GM18907 (cell line): Measurements from ENCODE around the gene AGFG2.
"Not testable (repeated sequence)": the region's sequence is repeated elsewhere in the genome, so short reads cannot be mapped to it uniquely, and the experiment has no call there.

ENCODE experiments used
- ATAC-seq: cut with Tn5 transposase; IDR thresholded peaks from one replicate; pipeline ENCODE4 v1.9.1; 2021; ENCODE audit warnings: mild to moderate bottlenecking, moderate library complexity; ENCODE audit not compliant: unreplicated experiment

The AGFG2 gene, protein sequence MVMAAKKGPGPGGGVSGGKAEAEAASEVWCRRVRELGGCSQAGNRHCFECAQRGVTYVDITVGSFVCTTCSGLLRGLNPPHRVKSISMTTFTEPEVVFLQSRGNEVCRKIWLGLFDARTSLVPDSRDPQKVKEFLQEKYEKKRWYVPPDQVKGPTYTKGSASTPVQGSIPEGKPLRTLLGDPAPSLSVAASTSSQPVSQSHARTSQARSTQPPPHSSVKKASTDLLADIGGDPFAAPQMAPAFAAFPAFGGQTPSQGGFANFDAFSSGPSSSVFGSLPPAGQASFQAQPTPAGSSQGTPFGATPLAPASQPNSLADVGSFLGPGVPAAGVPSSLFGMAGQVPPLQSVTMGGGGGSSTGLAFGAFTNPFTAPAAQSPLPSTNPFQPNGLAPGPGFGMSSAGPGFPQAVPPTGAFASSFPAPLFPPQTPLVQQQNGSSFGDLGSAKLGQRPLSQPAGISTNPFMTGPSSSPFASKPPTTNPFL

DNA sequence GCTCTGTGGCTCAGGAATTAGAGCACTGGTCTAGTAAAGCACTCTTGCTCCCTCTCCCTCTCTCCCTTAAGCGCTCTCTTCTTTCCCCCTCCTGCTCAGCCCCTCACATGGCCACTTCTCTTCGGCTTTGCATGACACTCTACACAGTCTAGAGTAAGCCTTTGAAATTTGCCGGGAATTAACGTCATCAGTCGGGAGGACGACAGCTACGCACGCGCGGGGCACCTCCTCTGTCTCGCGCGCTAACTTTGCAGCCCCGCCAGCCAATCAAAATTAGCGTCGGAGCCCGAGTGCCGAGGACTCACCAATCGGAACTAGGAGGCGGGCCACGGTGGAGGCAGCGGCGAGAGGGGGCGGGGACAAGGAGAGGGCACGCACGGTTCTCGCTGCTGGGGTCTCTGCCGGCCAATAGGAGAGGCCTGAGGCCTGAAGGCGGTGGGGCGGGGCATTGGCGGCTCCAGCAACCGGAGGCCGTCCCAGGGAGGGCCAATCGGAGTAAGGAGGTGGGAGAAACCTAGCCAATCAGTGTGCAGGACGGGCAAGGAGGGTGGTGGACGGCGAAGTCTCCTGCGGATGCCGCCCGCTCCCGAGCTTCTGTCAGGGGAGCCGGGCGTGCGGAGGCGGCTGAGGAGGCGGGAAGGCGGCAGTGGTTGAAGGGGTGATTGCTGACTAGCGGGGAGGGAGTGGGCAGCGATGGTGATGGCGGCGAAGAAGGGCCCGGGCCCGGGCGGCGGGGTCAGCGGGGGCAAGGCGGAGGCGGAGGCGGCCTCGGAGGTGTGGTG is at the start of gene AGFG2:
Gene AGFG2, plus strand, starts transcription at position 550 of the 782 bp plus-strand sequence. Its CDS starts 144 bp downstream, at position 694.
- ATAC-seq, result peak; percentile 96

DNA sequence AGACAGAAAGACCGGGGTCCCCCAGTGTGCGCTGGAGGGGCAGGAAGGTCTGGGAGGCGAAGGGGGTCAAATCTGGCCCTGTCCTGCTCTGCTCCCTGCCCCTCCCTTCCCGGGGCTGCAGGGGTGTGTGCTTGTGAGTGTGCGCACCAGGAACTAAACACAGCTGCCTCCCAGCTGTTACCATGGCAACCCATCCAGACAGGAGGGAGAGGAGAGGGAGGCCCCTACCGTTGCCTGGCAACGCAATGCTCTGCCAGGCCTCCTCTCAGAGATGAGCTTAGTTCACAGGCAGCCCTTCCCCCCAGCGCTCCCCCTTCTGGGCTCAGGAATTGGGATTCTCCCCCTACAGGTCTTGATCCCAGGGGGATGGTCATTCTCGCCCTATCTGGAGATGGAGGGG is 49.2 kb upstream of the AGFG2 start:
- no peak for ATAC-seq

DNA sequence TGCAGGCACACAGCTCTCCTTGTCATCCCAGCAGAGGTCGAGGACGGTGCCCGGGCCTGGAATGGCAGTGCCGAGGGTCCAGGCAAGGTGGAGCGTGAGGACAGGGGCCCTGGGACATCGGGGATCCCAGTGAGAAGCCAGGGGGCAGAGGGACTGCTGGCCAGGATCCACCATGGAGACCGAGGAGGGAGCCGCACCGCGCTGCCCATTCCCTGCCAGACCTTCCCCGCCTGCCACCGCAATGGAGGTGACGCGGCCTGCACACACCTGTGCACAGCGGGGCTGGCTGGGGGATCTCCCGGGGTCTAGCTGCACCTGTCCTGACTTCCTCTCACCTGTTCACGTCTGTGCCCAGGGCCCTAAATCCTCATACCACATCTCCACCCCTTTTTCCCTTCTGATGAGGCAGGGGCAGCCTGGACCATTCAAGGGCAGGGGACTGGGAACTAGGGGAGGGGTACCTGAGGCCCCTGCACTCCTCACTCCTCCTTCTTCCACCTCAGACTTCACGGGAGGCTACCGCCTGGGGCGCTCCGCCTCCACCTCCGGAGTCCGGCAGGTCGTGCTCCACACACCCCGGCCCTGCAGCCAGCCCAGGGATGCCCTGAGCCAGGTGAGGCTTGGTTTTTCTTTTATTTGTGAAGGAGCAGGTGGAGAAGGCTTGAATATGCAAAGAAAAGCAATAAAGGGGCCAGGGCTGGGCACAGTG is 48.4 kb upstream of the AGFG2 start:
- no peak for ATAC-seq

DNA sequence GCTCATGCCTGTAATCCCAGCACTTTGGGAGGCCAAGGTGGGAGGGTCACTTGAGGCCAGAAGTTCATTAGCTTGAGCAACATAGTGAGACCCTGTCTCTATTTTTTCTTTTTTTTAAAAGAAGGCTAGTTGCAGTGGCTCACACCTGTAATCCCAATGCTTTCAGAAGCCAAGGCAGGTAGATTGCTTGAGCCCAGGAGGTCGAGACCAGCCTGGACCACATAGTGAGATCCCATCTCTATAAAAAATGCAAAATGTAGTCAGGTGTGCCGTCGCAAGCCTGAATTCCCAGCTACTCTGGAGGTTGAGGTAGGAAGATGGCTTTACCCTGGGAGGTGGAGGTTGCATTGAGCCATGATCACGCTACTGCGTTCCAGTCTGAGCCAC is 47.8 kb upstream of the AGFG2 start:
- ATAC-seq, result no peak

DNA sequence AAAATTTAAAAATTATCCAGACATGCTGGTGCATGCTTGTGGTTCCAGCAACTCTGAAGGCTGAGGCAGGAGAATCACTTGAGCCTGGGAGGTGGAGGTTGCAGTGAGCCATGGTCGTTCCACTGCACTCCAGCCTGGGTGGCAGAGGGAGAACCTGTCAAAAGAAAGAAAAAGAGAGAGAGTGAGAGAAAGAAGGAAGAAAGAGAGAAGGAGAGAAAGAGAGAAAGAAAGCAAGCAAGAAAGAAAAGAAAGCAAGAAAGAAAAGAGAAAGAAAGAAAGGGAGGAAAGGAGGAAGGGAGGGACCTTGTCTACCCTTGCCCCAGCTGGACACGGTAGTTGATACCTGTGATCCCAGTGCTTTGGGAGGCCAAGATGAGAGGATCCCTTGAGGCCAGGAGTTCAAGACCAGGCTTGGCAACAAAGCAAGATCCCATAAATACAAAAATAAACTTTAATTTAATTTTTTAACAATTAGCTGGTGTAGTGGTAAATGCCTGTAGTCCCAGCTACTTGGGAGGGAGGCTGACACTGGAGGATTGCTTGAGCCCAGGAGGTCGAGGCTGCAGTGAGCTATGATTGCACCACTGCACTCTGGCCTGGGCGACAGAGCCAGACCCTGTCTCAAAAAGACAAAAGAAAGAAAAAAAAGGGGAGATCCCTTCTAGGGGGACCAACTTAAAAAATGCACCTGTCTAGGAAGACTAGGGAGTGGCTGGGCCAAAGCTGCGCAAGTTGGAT is 46.1 kb upstream of the AGFG2 start:
- no peak for ATAC-seq

DNA sequence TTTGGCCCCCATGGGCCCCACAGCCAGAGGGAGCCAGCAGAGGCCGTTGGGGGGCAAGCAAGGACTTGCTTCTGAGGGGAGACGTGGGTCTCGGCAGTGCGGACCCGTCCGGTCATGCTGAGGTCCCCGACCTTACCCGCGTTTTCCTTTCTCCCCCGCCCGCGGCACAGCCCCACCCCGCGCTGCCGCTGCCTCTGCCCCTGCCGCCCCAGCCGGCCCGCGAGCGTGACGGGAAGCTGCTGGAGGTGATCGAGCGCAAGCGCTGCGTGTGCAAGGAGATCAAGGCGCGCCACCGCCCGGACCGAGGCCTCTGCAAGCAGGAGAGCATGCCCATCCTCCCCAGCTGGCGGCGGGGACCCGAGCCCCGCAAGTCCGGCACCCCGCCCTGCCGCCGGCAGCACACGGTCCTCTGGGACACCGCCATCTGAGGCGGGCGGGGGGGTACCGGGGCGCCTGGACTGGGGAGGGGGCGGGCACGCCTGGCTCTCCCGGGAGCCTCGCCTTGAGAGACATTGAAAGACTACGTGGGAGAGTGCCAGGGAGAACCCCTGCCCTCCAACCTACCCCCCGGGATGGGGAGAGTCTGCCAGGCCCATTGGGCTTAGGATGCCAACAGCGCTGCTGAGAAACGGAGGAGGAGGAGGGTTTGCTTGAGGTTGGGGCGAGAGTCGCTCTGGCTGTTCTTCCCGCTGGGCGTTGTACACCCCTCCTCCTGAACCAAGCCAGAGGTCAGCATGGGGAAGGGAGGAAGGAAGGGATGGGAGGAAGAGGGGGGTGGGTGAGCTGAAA is 45.3 kb upstream of the AGFG2 start:
- ATAC-seq, result no peak

DNA sequence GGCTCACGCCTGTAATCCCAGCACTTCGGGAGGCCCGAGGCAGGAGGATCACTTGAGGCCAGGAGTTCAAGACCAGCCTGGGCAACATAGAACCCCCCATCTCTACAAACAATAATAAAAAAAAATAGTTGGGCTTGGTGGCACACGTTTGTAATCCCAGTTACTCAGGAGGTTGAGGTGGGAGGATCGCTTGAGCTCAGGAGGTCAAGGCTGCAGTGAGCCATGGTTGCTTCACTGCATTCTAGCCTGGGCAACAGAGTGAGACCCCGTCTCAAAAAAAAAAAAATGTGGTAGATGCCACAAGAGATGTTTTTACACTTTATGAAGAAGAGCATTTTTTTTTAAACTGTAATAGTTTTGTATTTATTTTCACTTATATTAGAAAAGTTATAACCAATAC is 42.5 kb upstream of the AGFG2 start:
- ATAC-seq, result no peak

DNA sequence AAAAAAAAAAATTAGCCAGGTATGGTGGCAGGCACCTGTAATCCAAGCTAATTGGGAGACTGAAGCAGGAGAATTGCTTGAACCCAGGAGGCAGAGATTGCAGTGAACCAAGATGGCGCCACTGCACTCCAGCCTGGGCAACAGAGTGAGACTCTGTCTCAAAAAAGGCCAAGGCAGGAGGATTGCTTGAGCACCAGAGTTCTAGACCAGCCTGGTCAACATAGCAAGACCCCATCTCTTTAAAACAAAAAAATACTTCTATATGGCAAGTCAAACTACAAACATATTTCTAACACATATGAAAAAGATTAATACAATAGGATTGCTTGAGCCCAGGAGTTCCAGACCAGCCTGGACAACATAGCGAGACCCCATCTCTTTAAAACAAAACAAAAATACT is 38.3 kb upstream of the AGFG2 start:
- not testable (repeated sequence) for ATAC-seq

DNA sequence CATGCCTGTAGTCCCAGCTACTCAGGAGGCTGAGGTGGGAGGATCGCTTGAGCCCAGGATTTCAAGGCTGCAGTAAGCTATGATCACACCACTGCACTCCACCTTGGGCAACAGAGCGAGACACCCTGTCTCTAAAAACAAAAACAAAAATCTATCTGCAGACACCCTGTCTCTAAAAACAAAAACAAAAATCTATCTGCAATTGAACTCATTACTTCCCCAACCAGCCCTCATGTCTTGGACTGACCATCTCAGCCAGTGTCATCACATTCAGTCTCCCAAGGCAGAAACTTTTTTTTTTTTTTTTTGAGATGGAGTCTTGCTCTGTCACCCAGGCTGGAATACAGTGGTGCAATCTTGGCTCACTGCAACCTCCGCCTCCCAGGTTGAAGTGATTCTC is 35.0 kb upstream of the AGFG2 start:
- not testable (repeated sequence) for ATAC-seq

DNA sequence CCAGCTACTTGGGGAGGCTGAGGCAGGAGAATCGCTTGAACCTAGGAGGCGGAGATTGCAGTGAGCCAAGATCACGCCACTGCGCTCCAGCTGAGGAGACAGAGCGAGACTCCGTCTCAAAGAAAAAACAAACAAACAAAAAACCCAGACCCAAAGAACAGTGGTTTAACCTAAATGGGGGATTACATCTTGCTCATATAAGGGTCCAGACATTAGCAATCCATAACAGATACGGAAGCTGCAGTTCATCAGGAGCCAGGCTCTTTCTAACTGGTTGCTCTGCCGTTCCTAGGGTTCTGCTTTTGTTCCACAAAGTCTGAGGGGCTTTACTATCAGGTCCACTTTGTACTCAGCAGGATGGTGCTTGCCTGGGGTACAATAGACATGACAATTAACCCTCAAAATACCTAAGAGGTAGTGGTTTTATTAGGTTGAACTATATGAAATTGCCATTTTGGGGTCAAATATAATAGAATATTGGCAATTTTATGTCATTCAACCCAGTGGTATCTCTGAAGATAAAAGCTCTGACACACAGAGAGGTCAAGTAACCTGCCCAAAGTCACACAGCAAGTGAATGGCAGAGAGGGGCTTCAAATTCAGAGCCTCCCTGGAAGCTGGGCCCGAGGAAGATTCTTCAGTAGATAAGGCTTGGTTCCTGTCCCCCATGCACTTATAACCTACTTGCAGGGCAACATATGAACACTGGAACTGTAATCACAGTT is 34.0 kb upstream of the AGFG2 start:
- ATAC-seq, result no peak

DNA sequence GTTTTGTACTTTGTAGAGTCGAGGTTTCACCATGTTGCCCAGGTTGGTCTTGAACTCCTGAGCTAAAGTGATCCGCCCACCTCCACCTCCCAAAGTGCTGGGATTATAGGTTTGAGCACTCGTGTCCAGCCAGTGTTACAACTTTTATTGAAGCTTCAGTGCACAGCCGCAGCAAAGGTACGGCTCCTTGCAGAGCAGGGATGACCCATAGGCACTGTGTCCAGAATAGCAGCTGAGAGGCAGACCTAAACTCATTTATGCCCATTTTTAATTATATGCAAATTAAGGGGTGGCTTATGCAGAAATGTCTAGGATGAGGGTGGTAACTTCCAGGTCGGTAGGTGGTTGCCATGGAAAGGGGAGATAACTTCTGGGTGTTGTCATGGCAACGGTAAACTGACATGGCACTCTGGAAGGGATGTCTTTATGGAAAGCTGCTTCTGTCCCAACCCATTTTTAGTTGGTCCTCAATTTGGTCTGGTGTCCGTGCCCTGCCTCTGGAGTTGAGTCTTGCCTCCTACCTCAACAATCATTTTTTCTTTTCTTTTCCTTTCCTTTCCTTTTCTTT is 32.6 kb upstream of the AGFG2 start:
- no peak for ATAC-seq

DNA sequence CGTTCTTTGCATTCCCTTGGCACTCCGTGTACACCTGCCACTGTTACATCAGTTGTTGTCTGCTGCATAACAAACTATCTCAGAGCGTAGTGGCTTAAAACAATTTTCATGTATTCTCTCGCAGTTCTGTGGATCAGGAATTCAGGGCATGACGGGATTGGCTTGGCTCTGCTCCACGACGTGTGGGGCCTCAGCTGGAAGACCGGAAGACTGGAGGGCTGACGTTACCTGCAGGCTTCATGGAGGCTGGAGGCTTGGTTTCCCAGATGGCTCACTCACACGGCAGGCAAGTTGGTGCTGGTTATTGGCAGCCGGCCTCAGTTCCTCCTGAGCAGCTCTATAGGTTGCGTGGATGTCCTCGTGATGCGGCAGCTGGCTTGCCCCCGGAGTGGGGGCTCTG is 29.8 kb upstream of the AGFG2 start:
- no peak for ATAC-seq

DNA sequence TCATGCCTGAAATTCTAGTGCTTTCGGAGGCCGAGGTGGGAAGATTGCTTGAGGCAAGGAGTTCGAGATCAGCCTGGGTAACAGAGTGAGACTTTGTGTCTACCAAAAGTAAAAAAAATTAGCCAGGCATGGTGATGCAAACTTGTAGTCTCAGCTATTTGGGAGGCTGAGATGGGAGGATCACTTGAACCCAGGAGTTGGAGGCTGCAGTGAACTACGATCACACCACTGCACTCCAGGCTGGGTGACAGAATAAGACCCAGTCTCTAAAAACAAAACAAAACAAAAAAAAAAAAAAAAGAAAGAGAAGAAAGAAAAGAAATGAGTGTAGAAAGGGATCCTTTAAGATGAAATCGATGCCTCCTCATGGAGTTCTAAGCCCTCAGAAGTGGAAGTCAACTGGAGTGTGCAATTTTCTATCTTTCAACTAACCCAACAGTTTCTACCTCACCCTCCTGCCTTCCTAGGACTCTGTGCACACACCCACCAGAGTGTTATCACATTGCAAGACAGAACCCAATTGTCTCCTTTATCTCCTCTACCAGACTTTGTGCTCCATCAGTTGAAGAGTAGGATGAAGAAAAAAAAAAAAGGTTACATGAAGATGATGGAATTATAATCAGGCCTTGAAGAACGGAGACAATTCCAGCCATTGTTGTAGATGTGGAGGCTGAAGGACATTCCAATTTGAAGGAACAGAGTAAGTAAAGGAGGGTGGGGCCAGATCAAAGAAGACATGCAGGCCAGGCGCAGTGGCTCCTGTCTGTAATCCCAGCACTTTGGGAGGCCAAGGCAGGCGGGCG is 28.4 kb upstream of the AGFG2 start:
- ATAC-seq, result no peak

DNA sequence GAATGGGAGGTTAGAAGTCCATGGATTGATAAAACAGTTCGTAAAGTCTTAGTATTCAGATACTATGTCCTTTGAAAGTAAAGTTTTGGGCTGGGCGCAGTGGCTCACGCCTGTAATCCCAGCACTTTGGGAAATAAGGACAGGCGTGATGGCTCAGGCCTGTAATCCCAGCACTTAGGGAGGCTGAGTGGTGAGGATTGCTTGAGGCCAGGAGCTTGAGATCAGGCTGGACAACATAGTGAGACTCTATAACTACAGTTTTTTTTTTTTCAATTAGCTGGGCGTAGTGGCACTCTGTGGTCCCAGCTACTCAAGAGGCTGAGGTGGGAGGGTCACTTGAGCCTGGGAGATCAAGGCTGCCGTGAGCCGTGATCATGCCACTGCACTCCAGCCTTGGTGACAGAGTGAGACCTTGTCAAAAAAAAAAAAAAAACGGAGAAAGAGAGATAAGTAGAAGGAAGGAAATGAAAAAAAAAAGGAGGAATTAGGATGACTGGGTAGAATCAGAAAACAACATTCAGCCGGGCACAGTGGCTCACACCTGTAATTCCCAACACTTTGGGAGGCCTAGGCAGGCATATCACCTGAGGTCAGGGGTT is 25.7 kb upstream of the AGFG2 start:
- ATAC-seq, result no peak

DNA sequence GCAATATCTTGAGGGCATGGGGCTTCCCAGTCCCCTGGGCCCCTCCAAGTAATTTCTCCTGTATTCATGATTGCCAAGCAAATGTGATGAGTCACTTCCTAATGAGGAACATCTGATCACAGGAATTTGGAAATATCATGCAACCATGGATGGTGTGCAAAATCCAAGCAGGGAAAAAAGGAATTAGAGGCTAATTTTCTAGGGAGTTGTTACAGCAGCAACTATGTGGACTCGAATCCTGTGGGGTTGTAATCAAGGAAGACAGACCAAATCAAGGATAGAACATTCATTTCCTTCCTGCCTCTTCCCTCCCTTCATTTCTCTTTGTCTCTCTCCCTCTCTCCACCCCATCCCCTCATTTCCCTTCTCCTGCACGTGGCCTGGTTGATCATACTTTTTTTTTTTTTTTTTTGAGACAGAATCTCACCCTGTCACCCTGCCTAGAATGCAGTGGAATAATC is 23.9 kb upstream of the AGFG2 start:
- no peak for ATAC-seq

DNA sequence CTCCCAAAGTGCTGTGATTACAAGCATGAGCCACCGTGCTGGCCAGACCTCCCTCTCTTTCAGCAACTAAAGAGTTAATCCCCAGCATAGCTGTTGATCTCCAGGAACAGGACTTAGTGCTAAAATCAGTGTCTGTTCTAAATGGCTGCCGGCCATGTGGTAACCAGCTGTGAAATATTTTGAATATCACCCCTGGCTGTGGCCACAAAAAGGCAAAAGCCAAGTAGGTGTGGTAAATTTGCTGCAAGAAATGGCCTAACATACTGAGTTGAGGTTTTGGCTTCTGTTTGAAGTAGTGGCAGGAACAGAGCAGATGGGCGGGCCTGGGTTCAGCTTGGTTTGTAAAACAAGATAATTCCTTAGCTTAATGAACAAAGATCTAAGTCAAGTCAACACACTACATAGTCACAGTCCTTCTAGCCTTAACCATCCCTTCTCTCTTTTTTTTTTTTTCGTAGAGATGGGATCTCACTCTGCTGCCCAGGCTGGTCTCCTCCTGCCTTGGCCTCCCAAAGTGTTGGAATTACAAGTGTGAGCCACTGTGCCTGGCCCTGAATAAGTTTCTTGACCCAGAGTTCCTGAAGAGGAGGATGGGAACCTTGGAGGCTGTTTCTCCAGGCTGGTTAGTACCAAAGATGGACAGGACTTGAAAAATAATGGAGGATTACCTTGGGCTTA is 22.7 kb upstream of the AGFG2 start:
- ATAC-seq, result no peak

DNA sequence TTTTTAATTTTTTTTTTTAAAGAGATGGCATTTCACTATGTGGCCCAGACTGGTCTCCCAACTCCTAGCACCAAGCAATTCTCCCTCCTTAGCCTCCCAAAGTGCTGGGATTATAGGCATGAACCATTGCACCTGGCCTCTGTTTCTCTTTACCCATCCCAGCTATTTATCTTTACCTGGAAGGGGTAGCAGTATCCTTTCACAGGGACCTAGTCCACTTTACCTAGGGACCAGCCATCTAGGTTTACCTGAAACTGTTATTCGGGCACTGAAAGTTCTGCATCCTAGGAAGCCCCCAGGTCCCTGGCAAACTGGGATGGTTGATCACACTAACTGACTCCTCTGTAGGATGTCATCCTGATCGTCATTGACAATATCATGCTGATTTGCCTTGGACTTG is 21.7 kb upstream of the AGFG2 start:
- ATAC-seq, result no peak
